Activated CD4-positive, alpha-beta T cell treated with anti-CD3 and anti-CD28 coated beads for 4 hours (primary cell): ENCODE results near the gene BMP8A.
A peak's percentile ranks its signal among the peaks of the same experiment; 100 is the strongest.

ENCODE experiments used
- DNase-seq, 2 donors: peaks; one replicate each; pipeline ENCODE4 v3.0.0-alpha.2; 2020

The BMP8A gene

DNA sequence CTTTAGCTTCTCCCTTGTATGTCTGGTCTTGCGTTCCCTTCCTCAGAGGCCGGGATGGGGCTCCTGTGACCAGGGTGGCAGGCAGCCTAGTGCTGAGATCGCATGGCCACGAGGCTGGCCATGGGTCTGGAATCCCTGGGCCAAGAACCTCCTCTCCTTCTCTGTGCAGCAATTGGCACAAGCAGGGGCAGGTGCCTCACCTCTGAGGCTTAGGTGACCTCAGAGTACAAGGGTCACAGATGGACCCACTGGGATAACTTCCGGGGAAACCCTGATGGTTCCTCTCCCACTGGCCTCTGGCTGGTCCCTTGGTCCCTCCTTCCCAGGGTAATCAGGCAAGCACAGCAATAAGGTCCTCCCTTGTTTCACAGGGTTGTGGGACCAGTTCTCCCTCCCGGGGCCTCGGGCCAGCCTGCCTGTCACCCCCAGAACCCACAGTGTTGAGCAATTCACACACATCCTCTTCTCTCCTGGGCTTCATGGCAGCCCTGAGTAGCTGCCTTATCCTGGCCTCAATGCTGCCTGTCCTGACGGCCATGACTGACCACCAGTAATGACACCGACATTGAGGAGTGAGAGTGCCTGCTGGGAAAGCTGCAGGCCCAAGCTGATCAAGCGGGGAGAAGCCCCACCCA, 38.6 kb downstream of the BMP8A start:
- no peak for DNase-seq

DNA sequence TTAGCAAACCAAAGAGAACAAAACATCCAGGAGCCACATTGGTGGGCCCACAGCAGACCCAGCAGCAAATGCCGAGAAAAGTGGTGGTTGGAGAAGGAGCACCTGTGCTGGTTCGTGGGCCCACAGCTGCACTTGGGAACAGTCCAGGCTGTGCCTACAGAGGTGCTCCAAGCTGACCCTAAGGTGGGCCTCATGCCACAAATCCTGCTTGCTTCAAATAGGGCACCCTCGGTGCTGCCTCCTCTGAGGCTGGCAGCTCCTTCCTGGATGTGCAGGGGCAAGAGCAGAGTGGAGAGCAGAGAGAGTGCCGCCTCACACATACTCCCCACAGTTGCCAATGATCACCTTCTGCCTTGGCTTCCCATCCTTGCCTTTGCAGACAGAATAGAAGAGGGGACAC, 40.1 kb downstream of the BMP8A start:
- no peak for DNase-seq

GRCh38 chr1:39533442-39533841, 42.0 kb downstream of the BMP8A start:
- DNase-seq, result no peak

GRCh38 chr1:39538531-39539251, 47.3 kb downstream of the BMP8A start:
- DNase-seq, result no peak

- DNase-seq, result peak; percentile 33 to 44
Observed at GRCh38 chr1:39539252-39539790, 47.9 kb downstream of the BMP8A start.

DNA sequence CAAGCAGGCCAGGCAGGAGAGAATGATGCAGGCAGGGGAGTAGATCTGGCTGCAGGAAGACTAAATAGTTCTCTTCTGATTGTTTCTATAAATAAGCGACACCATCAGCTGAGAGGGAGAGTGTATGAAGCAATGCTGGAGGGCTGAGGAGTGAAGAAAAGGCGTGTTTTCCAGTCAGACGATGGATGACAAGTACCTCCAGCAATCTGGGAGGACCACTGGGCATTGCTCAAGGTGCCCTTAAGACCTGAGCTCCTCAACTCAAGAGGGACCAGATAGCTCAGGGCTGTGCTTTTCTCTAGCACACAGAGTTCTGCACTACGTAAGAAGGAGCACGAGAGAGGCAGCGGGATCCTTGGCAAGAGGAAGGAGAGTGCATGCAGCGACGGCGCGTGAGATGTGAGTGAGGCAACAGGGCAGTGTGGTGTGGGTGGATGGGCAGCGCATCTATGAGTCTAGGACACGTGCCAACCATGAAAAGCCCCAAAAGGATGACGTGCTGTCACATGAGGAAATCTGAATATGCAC, 49.1 kb downstream of the BMP8A start:
- DNase-seq, result no peak

GRCh38 chr1:39542924-39543323, 51.5 kb downstream of the BMP8A start:
- no peak for DNase-seq

DNA sequence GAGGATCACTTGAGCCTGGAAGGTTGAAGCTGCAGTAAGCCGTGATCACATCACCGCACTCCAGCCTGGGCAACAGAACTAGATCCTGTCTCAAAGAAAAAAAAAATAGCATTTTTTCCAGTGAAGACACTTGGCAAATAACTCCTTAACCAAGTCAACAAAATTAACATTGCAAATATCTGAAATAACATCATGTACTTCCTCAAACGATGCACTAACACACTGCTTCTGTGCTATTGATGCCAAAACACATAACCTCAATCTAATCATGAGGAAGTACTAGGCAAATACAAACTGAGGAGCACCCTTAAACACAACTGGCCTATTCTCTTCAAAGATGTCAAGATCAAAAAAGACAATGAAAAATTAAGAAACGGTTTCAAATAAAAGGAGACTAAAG, 52.9 kb downstream of the BMP8A start:
- DNase-seq, result no peak

DNA sequence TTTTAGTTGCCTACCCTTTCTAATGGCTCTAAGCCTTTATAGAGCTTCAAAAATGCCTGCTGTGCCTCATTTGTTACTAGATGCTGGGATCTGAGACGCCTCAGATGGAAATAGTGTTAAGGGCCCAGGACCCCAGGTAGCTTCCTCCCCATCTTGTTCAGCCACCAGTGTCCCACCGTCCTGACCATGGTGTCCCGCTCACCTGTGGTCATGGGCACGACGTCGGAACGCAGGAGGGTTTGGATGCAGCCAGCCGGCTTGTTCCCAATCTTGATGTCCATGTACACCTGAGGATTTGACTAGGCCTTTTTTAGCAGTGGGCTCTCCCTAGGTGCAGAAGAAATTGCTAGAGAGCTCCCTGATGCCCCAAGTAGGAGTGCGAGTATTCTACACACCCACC, 54.1 kb downstream of the BMP8A start:
- no peak for DNase-seq

DNA sequence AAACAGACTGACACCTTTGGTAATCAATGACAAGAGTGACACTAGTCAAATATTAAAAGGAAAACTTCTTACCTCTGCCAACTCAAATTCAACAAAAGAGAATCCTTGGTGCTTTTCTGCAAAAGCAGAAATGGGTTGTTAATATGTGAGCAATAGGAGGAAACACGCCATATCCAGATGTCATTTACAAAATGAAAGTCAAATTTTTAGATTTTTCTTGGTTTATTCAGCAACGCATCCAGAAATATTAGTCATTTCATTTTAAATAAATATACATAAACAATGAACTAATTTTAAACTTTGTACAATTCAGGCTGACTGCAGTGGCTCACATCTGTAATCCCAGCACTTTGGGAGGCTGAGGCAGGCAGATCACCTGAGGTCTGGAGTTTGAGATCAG, 62.8 kb downstream of the BMP8A start:
- no peak for DNase-seq

DNA sequence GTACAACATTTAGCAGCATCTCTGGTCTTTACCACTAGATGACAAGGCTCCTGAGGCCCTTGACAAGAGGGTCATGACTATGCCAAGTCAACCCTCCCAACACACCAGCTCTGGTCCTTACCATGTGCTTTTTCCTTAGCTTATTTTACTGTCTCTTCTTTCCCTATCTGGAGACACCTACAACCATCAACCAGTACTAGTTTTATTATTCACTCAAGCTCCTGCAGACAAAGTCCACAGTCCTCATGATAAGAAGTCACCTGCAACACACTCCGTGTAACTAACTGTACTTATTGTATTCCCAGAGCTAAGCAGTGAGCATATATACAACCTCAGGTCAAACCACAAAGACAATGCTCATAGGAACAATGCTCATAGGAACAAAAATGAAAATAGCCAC, 69.8 kb downstream of the BMP8A start:
- no peak for DNase-seq

- DNase-seq, result no peak
Observed at GRCh38 chr1:39562886-39563285, 71.5 kb downstream of the BMP8A start.

GRCh38 chr1:39563669-39564068, 72.2 kb downstream of the BMP8A start:
- DNase-seq, result no peak

DNA sequence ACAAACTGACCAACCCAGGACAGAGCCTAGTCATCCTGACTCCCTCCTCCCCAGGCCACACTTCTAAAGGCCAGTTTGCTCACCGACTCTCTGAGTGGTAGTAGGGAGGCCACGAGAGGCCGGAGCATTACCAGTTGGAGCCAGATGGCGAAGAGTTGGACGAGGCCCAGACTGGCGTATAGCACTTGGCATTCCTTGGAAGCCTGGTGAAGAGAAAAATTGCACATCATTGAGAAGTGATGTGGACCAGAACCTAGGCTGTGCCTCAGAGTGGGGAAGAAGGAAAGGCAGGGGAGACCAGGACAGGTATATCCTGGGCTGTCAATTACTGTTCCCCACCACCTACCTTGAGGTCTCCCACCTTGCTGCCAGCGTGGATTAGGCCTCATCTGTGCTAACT, 72.9 kb downstream of the BMP8A start:
- no peak for DNase-seq

- DNase-seq, result no peak
Observed at GRCh38 chr1:39564941-39565340, 73.5 kb downstream of the BMP8A start.

DNA sequence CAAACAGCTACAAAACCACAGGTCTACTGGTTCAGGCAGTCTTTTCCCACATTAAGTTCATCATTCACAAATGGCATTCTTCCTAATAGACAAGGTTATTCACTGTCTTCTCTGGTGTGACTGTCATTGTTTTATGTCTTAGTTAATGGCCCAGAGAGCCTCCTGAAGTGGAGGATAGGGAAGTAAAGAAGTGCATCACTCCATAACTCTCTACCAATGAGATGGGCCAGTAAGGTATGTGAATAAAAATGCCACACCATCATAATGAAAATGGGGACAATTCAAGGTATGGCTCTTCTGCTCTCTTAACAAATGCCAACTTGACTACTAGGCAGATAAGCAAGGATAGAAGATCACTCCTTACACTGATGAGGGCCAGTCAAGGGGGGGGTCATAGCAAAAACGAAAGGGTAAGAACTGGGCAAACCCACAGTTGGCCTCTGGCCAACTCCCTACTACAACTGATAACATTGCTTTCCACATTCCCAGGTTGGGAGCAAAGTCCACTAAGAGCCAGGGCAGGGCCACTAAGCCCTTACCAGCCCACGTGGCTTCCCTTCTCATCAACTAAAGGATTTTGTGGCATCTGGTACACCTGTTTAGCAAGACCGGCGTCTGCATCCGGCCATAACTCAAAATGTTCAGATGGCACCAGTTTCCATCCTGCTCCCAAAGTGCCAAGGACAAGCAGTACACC, 75.2 kb downstream of the BMP8A start:
- no peak for DNase-seq

DNA sequence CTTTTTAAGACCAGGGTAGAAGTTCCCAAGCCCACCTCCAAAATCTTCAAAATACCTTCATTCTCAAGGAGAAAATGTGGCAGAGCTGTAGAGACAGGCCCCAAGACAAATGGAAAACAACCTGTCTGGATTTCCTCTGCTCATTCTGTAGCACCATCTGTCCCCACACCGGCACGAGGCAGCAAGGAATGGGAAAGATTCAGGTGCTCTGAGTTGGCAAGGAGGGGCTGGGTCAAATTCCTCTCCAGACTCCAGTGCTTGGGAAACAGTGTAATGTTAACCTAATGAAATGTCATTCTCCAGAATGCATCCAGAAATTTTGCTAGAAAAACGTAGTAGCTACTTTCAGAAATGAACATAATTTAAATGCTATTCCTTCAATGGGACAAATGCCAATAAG, 75.9 kb downstream of the BMP8A start:
- no peak for DNase-seq

- DNase-seq, result no peak
Observed at GRCh38 chr1:39568208-39568607, 76.8 kb downstream of the BMP8A start.

- no peak for DNase-seq
Observed at GRCh38 chr1:39569034-39569433, 77.6 kb downstream of the BMP8A start.

DNA sequence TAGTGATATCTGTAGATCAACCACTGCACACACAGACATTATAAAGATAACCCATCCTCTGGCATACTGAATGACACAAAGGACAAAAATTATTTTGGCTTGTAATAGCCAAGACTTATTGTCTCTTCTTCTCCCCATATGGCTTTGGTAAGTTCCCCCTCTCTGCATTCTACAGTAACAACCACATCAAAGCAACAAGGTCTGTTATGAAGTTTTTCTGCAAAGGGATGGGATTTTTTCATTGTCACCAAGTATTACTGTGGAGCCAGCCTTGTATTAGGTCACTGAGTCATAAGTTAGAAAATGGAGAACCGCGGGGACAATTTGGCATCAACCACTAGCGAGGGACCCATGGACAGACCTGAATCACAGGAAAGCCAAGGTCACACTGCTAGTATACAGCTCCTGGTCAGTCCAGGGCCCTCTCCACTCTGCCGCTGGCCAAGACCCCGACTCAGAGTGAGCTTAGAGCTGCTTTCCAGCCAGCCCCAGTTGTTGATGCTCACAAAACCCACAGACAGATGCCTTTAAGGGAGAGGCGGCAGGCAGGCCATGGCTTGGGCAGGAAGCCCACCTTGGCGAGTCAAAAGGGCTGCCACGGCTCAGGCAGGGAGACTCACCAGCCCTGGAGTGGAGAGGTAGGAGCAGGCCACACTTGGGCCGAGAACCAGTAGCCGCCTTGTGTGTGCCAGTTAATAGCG, 79.2 kb downstream of the BMP8A start:
- no peak for DNase-seq

DNA sequence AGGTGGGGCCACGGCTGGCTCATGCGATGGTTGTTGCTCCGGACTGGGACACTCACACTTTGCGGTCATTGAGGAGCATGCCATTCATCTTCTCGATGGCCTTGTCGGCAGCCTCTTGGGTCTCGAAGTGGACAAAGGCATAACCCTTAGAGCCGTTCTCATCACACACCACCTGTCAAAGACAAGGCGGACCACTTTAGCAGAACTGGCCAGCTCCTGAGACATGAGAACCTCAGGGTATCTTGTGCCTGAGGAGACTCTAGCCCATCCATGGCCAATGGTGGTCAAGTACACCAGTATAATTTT, 79.7 kb downstream of the BMP8A start:
- DNase-seq, result no peak

GRCh38 chr1:39572379-39573096, 81.1 kb downstream of the BMP8A start:
- no peak for DNase-seq

DNA sequence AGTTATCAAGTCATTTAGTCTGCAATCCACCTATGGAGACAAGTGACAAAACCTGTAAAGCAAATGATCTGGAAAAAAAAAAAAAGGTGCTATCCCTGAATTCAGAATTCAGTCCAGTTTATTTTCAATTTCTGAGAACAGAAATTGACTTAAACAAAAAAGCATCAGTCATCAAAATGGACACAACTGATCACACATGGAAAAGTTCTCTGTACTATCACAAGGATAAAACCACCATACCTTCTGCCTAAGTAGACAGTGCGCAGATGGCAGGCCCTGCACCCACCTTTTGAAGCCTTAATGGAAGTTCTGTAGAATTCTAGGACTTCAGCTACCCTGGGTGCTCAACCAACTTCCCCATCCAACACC, 81.6 kb downstream of the BMP8A start:
- DNase-seq, result no peak
